HG03378 (cell line): Measurements from ENCODE around the gene SLFN5.
"Not testable (repeated sequence)": the region's sequence is repeated elsewhere in the genome, so short reads cannot be mapped to it uniquely, and the experiment has no call there.

ENCODE experiments used
- ATAC-seq: cut with Tn5 transposase; IDR thresholded peaks from one replicate; pipeline ENCODE4 v1.9.1; 2021; ENCODE audit warnings: mild to moderate bottlenecking, moderate library complexity; ENCODE audit not compliant: unreplicated experiment

Gene SLFN5

GRCh38 chr17:35241520-35241919, 1.4 kb upstream of the SLFN5 start:
- no peak for ATAC-seq

- ATAC-seq = peak; percentile 27
Observed at GRCh38 chr17:35242158-35242804, 591 bp upstream of the SLFN5 start.

GRCh38 chr17:35243561-35244340, 879 bp downstream of the SLFN5 start:
- no peak for ATAC-seq

- ATAC-seq = no peak
Observed at GRCh38 chr17:35244341-35245195, 1.7 kb downstream of the SLFN5 start.

- no peak for ATAC-seq
Observed at GRCh38 chr17:35245196-35245486, 2.3 kb downstream of the SLFN5 start.

- ATAC-seq = no peak
Observed at GRCh38 chr17:35252651-35253050, 9.8 kb downstream of the SLFN5 start.

DNA sequence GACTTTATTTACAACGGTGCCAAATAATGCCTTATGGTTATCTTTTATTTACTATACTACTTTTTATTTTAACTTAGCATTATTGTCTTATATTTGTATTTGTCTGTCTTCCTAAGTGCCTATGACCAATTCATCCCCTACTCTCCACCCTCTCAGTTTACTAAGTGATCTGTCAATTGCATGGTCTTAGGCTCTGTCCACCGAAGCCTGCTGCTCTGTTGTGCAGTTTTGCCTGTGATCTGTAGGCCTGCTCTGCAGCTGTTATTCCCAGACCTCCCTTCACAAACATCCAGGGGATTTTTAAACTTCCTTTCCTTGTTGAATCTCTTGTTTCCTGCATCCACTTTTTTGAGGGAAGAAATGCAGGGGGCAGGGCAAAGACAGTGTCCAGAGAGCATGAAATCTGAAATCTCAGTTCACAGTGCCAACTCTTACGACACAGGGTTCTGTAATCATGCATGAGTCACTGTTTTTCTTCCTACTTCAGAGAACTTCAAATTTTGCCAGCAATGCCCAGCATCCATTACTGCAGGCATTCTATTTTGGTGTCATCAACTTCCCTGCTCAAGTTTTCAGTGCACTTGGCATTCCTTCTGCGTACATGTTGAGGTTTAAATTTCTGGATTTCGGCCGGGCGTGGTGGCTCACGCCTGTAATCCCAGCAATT, 11.4 kb downstream of the SLFN5 start:
- ATAC-seq = no peak

DNA sequence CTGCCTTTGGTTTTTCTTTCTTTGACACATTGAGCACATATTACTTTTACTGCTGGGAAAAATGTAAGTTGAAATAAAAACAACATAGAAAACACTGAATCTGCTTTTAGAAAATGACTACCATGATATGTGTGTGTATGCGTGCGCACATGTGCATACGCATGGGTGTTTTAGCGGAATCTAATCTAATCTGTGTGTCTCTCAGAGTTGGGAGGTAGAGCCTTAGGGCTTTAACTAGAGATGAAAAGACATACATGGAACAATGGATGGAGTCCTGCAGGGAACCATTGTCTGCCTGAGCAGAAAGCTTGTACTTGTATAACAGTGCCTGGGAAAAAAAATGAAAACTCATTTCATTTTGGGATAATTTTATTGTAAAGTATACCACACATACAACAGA, 12.4 kb downstream of the SLFN5 start:
- no peak for ATAC-seq

GRCh38 chr17:35256629-35257028, 13.8 kb downstream of the SLFN5 start:
- ATAC-seq = no peak

- no peak for ATAC-seq
Observed at GRCh38 chr17:35257208-35257659, 14.4 kb downstream of the SLFN5 start.

- no peak for ATAC-seq
Observed at GRCh38 chr17:35259001-35259400, 16.1 kb downstream of the SLFN5 start.

GRCh38 chr17:35265071-35265470, 22.2 kb downstream of the SLFN5 start:
- ATAC-seq = no peak

GRCh38 chr17:35265566-35266141, 22.8 kb downstream of the SLFN5 start:
- ATAC-seq = no peak

DNA sequence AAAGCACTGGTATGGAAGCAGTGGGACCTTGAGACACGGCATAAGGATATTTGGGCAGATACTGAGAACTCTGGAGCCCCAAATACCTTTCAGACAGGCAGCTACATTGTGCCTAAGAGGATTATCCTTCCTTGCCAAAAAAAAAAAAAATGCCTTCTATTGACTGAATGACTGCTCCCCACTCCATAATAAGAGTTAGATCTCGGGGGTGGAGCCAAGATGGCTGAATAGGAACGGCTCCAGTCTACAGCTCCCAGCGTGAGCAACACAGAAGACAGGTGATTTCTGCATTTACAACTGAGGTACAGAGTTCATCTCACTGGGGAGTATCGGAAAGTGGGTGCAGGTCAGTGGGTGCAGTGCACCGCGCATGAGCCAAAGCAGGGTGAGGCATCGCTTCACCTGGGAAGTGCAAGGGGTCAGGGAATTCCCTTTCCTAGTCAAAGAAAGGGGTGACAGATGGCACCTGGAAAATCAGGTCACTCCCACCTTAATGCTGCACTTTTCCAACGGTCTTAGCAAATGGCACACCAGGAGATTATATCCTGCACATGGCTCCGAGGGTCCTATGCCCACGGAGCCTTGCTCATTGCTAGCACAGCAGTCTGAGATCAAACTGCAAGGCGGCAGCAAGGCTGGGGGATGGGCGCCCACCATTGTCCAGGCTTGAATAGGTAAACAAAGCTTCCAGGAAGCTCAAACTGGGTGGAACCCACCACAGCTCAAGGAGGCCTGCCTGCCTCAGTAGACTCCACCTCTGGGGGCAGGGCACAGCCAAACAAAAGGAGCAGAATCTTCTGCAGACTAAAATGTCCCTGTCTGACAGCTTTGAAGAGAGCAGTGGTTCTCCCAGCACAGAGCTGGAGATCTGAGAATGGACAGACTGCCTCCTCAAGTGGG, 31.5 kb downstream of the SLFN5 start:
- not testable (repeated sequence) for ATAC-seq

DNA sequence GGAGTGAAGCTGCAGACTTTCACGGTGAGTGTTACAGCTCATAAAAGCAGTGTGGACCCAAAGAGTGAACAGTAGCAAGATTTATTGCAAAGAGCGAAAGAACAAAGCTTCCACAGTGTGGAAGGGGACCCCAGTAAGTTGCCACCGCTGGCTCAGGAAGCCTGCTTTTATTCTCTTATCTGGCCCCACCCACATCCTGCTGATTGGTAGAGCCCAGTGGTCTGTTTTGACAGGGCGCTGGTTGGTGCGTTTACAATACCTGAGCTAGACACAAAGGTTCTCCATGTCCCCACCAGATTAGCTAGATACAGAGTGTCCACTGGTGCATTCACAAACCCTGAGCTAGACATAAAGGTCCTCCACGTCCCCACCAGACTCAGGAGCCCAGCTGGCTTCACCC, 35.6 kb downstream of the SLFN5 start:
- not testable (repeated sequence) for ATAC-seq

DNA sequence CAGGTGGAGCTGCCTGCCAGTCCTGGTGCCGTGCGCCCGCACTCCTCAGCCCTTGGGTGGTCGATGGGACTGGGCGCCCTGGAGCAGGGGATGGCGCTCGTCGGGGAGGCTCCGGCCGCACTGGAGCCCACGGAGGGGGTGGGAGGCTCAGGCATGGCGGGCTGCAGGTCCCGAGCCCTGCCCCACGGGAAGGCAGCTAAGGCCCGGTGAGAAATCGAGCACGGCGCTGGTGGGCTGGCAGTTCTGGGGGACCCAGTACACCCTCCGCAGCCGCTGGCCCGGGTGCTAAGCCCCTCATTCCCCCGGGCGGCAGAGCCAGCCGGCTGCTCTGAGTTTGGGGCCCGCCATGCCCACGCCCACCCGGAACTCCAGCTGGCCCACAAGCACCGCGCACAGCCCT, 36.0 kb downstream of the SLFN5 start:
- not testable (repeated sequence) for ATAC-seq

- ATAC-seq = no peak
Observed at GRCh38 chr17:35283767-35284166, 40.9 kb downstream of the SLFN5 start.

- ATAC-seq = no peak
Observed at GRCh38 chr17:35284955-35285354, 42.1 kb downstream of the SLFN5 start.

DNA sequence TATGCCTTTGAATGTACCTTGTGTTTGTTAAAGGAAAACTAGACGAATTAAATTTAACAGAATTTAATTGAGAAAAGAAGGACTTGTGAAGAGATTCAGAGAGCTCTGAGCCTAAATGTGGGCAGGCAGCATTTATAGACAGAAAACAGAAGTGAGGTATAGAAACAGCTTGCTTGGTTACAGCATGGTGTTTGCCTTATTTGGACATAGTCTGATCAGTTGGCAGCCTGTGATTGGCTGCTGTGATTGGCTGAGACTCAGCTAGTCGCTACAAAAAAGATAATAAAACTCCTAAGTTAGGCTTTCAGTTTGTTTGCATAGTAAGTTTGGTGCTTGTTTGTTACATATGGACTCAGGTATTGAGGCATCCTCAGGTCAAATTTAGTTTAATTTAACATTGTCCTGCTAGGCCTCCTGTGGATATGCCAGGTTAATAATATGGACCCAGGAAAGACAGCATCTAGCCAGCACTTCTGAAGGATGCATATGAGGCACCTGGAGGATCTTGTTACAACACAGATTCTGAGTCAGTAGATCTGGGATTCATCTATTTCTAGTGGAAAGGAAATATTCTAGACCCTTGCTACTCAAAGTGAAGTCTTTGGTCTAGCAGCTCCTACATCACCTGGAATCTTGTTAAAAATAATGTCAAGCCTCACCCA, 43.4 kb downstream of the SLFN5 start:
- no peak for ATAC-seq
